PC-9 (cell line): ENCODE data around the gene CALHM2. TPM values are rescaled to one million over a fixed set of nuclear protein-coding genes. Genes with fewer than 3 reads are reported as not detected.

ENCODE experiments used
- BruUV-seq: library from RNA; stranded (reverse); fragments of 400-500 nt; replicated peaks from 2 replicates; lab custom pipeline; 2021; lab: Mats Ljungman, UMichigan
- CTCF ChIA-PET: fragments of 300-600 bp; sonication (Branson Sonifier 250); formaldehyde crosslinking; loops from one replicate; lab custom pipeline; 2022; ENCODE audit warnings: antibody characterized with exemption; lab: Charles Lee
- POLR2A ChIA-PET: fragments of 300-600 bp; sonication (Branson Sonifier 250); formaldehyde crosslinking; loops from one replicate; lab custom pipeline; 2022; ENCODE audit warnings: antibody characterized with exemption; ENCODE audit not compliant: unreplicated experiment; lab: Charles Lee
- DNase-seq, 2 experiments: peaks; one replicate each; pipeline versions ENCODE4 v3.0.0 to v3.0.0-alpha.2; 2015 to 2022; ENCODE audit warnings: mixed read lengths in 1 of 2
- H2AFZ ChIP-seq: fragments of 200-600 bp; sonication (generic); 2 replicates; pipeline ENCODE4 v1.8.1; 2017; ENCODE audit warnings: antibody characterized with exemption
- H3F3A ChIP-seq: fragments of 200-600 bp; sonication (generic); 2 replicates; pipeline ENCODE4 v1.8.1; 2017; ENCODE audit warnings: antibody characterized with exemption, mild to moderate bottlenecking, low read depth; ENCODE audit not compliant: insufficient read depth
- H3K27ac ChIP-seq: fragments of 200-600 bp; sonication (generic); 2 replicates; pipeline ENCODE4 v1.6.1; 2016; ENCODE audit warnings: mixed run types
- H3K27me3 ChIP-seq: fragments of 200-600 bp; sonication (generic); 2 replicates; pipeline ENCODE4 v1.6.1; 2016; ENCODE audit warnings: low read depth, mixed run types; ENCODE audit not compliant: insufficient read depth
- H3K36me3 ChIP-seq: fragments of 200-600 bp; sonication (generic); 2 replicates; pipeline ENCODE4 v1.6.1; 2016; ENCODE audit warnings: low read depth, mixed run types
- H3K4me1 ChIP-seq: fragments of 200-600 bp; sonication (generic); replicated peaks from 2 replicates; pipeline ENCODE4 v1.6.1; 2016; ENCODE audit warnings: mixed run types; ENCODE audit not compliant: insufficient read depth
- H3K4me2 ChIP-seq: fragments of 200-600 bp; sonication (generic); 2 replicates; pipeline ENCODE4 v1.6.1; 2017; ENCODE audit warnings: mixed run types
- H3K4me3 ChIP-seq: fragments of 200-600 bp; sonication (generic); 2 replicates; pipeline ENCODE4 v1.6.1; 2016; ENCODE audit warnings: mixed run types
- H3K79me2 ChIP-seq: fragments of 200-600 bp; sonication (generic); 2 replicates; pipeline ENCODE4 v1.6.1; 2017; ENCODE audit warnings: low read depth, mixed run types
- H3K9me2 ChIP-seq: fragments of 200-600 bp; sonication (generic); 2 replicates; pipeline ENCODE4 v1.8.1; 2017; ENCODE audit warnings: mild to moderate bottlenecking; ENCODE audit not compliant: insufficient read depth
- H3K9me3 ChIP-seq: fragments of 200-600 bp; sonication (generic); 2 replicates; pipeline ENCODE4 v1.8.1; 2016; ENCODE audit warnings: low read depth; ENCODE audit not compliant: insufficient read depth
- H4K20me1 ChIP-seq: fragments of 200-600 bp; sonication (generic); 2 replicates; pipeline ENCODE4 v1.8.1; 2017; ENCODE audit not compliant: insufficient read depth
- CTCF ChIP-seq: fragments of 200-600 bp; sonication (generic); conservative IDR thresholded peaks from 2 replicates; pipeline ENCODE4 v1.6.1; 2017; ENCODE audit warnings: mixed run types, antibody characterized with exemption, mild to moderate bottlenecking, moderate library complexity
- EZH2 ChIP-seq: fragments of 200-600 bp; sonication (generic); IDR thresholded peaks from 2 replicates; pipeline ENCODE4 v1.8.0; 2017; ENCODE audit warnings: antibody characterized with exemption, low read depth
- intact Hi-C: fragments of 100-400 bp; cut with micrococcal nuclease; formaldehyde crosslinking; loops from one replicate; pipeline ENCODE4 v1.10.0; 2022; ENCODE audit not compliant: unreplicated experiment
- total RNA-seq: library from RNA; stranded (reverse); gene quantifications from 2 replicates; pipeline ENCODE4 v1.2.3, GENCODE V29; 2021

CALHM2 gene
- total RNA-seq, 1 experiment from 2014 or later, result 54.1 TPM

- TF ChIP-seq EZH2, result no peak
- no peak for TF ChIP-seq CTCF
- Histone ChIP-seq H2AFZ (no peak overlapping the region), H3K36me3 (no peaks in the 10 kb centered on the region), H4K20me1 (no peaks in the 10 kb centered on the region), H3K27ac (no peak overlapping the region), H3K4me3 (no peak overlapping the region), H3K9me3 (no peaks in the 10 kb centered on the region), H3K4me1 (peaks cover 8% of the 10 kb centered on the region), H3K79me2 (no peaks in the 10 kb centered on the region), H3K4me2 (no peak overlapping the region), H3F3A (peaks cover 10% of the 10 kb centered on the region), H3K27me3 (no peaks in the 10 kb centered on the region; the same call in 1 of the 2 replicates), H3K9me2 (no peaks in the 10 kb centered on the region)
- ChIA-PET CTCF (no interaction called here), POLR2A (no interaction called here)
- intact Hi-C loops, result loop anchor here (10.0 kb wide), 1 partner anchor 45 kb away; no protein-coding TSS in a partner anchor
- DNase-seq, result no peak
- BruUV-seq, result no TSS peak
Observed at GRCh38 chr10:103499881-103500280, 47.7 kb upstream of the CALHM2 start.

- Histone ChIP-seq H3K9me3 (no peaks in the 10 kb centered on the region), H3K9me2 (no peaks in the 10 kb centered on the region), H3K4me2 (no peak overlapping the region), H3K4me3 (no peak overlapping the region), H3K27ac (no peak overlapping the region), H3F3A (peaks cover 2% of the 10 kb centered on the region), H3K27me3 (no peaks in the 10 kb centered on the region; the same call in 1 of the 2 replicates), H4K20me1 (no peaks in the 10 kb centered on the region), H3K36me3 (no peaks in the 10 kb centered on the region), H3K4me1 (peaks cover 3% of the 10 kb centered on the region; the same call in 1 of the 2 replicates), H2AFZ (no peak overlapping the region), H3K79me2 (no peaks in the 10 kb centered on the region)
- CTCF ChIA-PET, result interaction anchor here (0.6 kb wide), 1 partner anchor 37 kb away, joined by 4 read pairs; no protein-coding TSS in a partner anchor
- intact Hi-C loops, result loop anchor here (10.0 kb wide), 1 partner anchor 46 kb away; no protein-coding TSS in a partner anchor
- no peak for TF ChIP-seq EZH2
- TF ChIP-seq CTCF, result no peak
- no TSS peak for BruUV-seq
- DNase-seq, result no peak
- POLR2A ChIA-PET, result no interaction called here
Observed at GRCh38 chr10:103498936-103499638, 46.9 kb upstream of the CALHM2 start.

DNA sequence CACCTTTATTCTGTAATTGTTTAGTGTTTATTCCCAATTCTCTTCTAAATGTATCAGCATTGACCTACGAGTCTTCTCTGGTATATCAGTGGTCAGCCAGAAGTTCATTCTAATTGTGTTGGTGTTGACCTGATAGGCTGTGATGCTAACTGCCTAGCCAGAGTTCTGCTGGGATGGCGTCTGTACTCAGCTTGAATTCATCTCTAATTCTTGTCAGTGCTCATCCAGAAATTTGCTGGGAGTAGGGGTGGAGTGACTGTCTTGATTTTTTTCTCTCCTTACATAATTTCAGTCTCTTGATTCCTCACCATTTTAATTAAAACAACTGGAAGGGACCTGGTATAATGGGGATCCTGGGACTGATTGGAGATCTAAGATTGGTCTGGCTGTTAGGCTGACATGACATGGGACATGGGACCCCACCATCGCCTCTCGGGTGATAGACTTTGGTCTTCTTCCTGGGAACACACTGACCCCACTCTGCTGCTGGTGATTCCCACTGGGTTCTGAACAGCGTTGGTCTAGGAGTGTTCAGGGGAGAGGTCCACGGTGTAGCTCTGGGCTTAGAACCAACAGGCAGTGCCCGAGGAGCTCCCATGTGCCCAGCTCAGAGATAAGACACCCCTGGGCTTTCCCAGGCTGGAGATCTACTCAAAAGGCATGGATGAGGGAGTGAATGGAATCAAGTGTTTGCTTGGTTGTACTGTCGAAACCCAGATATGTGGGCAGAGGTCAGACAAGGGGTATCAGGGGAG lies 45.2 kb upstream of the CALHM2 start:
- Histone ChIP-seq H3K4me2 (no peak overlapping the region), H3K9me2 (no peaks in the 10 kb centered on the region), H3K27ac (no peak overlapping the region), H3K4me3 (no peak overlapping the region), H3K36me3 (no peaks in the 10 kb centered on the region), H3K27me3 (no peaks in the 10 kb centered on the region; the same call in 1 of the 2 replicates), H3F3A (no peaks in the 10 kb centered on the region; the same call in 1 of the 2 replicates), H3K79me2 (no peaks in the 10 kb centered on the region), H3K4me1 (peaks cover 2% of the 10 kb centered on the region; the same call in 1 of the 2 replicates), H2AFZ (no peak overlapping the region), H4K20me1 (no peaks in the 10 kb centered on the region), H3K9me3 (no peaks in the 10 kb centered on the region)
- BruUV-seq, result no TSS peak
- no peak for DNase-seq
- ChIA-PET POLR2A (no interaction called here), CTCF (no interaction called here)
- no peak for TF ChIP-seq EZH2
- no peak for TF ChIP-seq CTCF
- intact Hi-C loops, result loop anchor here (10.0 kb wide), 1 partner anchor 47 kb away; no protein-coding TSS in a partner anchor
